DND-41 (cell line): ENCODE measurements around the gene PPP4R2.

Experiments
- EZH2 ChIP-seq: IDR thresholded peaks from 3 replicates; pipeline ENCODE4 v1.6.1; 2012; ENCODE audit warnings: borderline replicate concordance, low read depth, mild to moderate bottlenecking, moderate library complexity, low read length, inconsistent platforms; ENCODE audit not compliant: severe bottlenecking
- TF ChIP-seq, protein P1 (sequence below): IDR thresholded peaks from 2 replicates; pipeline ENCODE4 v1.5.1; 2012; ENCODE audit warnings: borderline replicate concordance, low read length, moderate library complexity, mild to moderate bottlenecking; ENCODE audit not compliant: poor library complexity, severe bottlenecking; ENCODE audit errors: extremely low read depth

DNA sequence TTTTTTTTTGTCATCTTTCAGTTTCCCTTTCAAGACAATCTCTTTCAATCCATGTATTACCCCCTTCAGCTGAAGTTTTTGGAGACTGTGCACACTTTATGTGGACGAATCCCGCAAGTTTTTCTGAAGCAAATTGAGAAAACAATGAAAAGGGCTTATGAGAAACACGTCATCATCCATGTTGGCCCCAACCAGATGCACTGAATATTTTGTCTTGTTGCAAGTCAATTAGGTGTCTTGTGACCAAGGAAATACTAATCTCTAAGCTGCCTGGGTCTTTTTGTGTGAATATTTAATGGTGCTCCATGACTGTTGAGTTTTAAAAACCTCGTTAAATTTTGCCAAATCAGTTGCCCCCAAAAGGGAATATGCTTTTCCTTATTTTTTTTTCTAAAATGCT lies 21.7 kb upstream of the PPP4R2 start:
- TF ChIP-seq, protein P1, sequence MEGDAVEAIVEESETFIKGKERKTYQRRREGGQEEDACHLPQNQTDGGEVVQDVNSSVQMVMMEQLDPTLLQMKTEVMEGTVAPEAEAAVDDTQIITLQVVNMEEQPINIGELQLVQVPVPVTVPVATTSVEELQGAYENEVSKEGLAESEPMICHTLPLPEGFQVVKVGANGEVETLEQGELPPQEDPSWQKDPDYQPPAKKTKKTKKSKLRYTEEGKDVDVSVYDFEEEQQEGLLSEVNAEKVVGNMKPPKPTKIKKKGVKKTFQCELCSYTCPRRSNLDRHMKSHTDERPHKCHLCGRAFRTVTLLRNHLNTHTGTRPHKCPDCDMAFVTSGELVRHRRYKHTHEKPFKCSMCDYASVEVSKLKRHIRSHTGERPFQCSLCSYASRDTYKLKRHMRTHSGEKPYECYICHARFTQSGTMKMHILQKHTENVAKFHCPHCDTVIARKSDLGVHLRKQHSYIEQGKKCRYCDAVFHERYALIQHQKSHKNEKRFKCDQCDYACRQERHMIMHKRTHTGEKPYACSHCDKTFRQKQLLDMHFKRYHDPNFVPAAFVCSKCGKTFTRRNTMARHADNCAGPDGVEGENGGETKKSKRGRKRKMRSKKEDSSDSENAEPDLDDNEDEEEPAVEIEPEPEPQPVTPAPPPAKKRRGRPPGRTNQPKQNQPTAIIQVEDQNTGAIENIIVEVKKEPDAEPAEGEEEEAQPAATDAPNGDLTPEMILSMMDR, result no peak
- TF ChIP-seq EZH2, result no peak
